Hepatocyte (in vitro differentiated cells): Measurements from ENCODE around the gene TMEM169. TPM values are rescaled to one million over a fixed set of nuclear protein-coding genes. Genes with fewer than 3 reads are reported as not detected.
"Not testable (repeated sequence)": the region's sequence is repeated elsewhere in the genome, so short reads cannot be mapped to it uniquely, and the experiment has no call there.

Source experiments
- DNase-seq: peaks from one replicate; pipeline ENCODE4 v3.0.0-alpha.2; 2016; ENCODE audit warnings: low spot score
- H2AFZ ChIP-seq: fragments of 200-600 bp; sonication (generic); 2 replicates; pipeline ENCODE4 v1.6.0; 2016; ENCODE audit warnings: antibody characterized with exemption, mild to moderate bottlenecking
- H3K27ac ChIP-seq: fragments of 200-600 bp; sonication (generic); 2 replicates; pipeline ENCODE4 v1.5.1; 2016; ENCODE audit warnings: mild to moderate bottlenecking
- H3K27me3 ChIP-seq: fragments of 200-600 bp; sonication (generic); 2 replicates; pipeline ENCODE4 v1.6.1; 2016
- H3K36me3 ChIP-seq: fragments of 200-600 bp; sonication (generic); replicated peaks from 2 replicates; pipeline ENCODE4 v1.5.1; 2016; ENCODE audit warnings: low read depth; ENCODE audit not compliant: insufficient read depth
- H3K4me1 ChIP-seq: fragments of 200-600 bp; sonication (generic); 2 replicates; pipeline ENCODE4 v1.5.1; 2016; ENCODE audit warnings: mild to moderate bottlenecking, moderate library complexity; ENCODE audit not compliant: insufficient read depth
- H3K4me2 ChIP-seq: fragments of 200-600 bp; sonication (generic); 2 replicates; pipeline ENCODE4 v1.6.0; 2016
- H3K4me3 ChIP-seq: fragments of 200-600 bp; sonication (generic); 2 replicates; pipeline ENCODE4 v1.5.1; 2016; ENCODE audit warnings: mild to moderate bottlenecking
- H3K79me2 ChIP-seq: fragments of 200-600 bp; sonication (generic); 2 replicates; pipeline ENCODE4 v1.6.0; 2017; ENCODE audit warnings: mild to moderate bottlenecking
- H3K9me2 ChIP-seq: fragments of 200-600 bp; sonication (generic); replicated peaks from 2 replicates; pipeline ENCODE4 v1.6.0; 2017; ENCODE audit warnings: mild to moderate bottlenecking; ENCODE audit not compliant: insufficient read depth
- H3K9me3 ChIP-seq: fragments of 200-600 bp; sonication (generic); 2 replicates; pipeline ENCODE4 v1.5.1; 2016; ENCODE audit warnings: low read depth, mild to moderate bottlenecking
- H4K20me1 ChIP-seq: fragments of 200-600 bp; sonication (generic); 2 replicates; pipeline ENCODE4 v1.6.0; 2016; ENCODE audit warnings: mild to moderate bottlenecking; ENCODE audit not compliant: insufficient read depth, poor library complexity, severe bottlenecking
- CTCF ChIP-seq: fragments of 200-600 bp; sonication (generic); IDR thresholded peaks from 2 replicates; pipeline ENCODE4 v1.5.1; 2016; ENCODE audit warnings: antibody characterized with exemption, mild to moderate bottlenecking; ENCODE audit not compliant: poor library complexity
- EZH2 ChIP-seq: fragments of 200-600 bp; sonication (generic); IDR thresholded peaks from 2 replicates; pipeline ENCODE4 v1.6.1; 2016; ENCODE audit warnings: antibody characterized with exemption, mild to moderate bottlenecking, borderline replicate concordance
- EZH2phosphoT487 ChIP-seq: fragments of 200-600 bp; sonication (generic); IDR thresholded peaks from one replicate; pipeline ENCODE4 v1.6.1; 2018; ENCODE audit warnings: antibody characterized with exemption, mild to moderate bottlenecking, low read depth, moderate library complexity; ENCODE audit not compliant: unreplicated experiment, severe bottlenecking
- WGBS: methylation state at CpG from one replicate; pipeline ENCODE4 v1.1.6; 2016; ENCODE audit warnings: low lambda C conversion rate; ENCODE audit errors: missing lambda C conversion rate; 5-methylcytosine and 5-hydroxymethylcytosine counted together
- polyA plus RNA-seq: library from polyadenylated mRNA; unstranded; fragments of >200 nt; fragmentation: Nextera tagmentation; extraction: Ambion mirVana; gene quantifications from 2 replicates; pipeline ENCODE4 v1.2.1, GENCODE V29; 2016
- total RNA-seq: library from RNA; depleted of rRNA; stranded (reverse); fragments of >200 nt; gene quantifications from 2 replicates; pipeline ENCODE4 v1.2.3, GENCODE V29; 2014

Gene TMEM169
- total and polyA plus RNA-seq, 2 experiments from 2014 or later: 0.91 to 1.1 TPM

GRCh38 chr2:216132585-216132984 lies 50.9 kb downstream of the TMEM169 start:
- Histone ChIP-seq H3K9me2 (no peaks in the 10 kb centered on the region), H3K36me3 (peaks cover 21% of the 10 kb centered on the region), H4K20me1 (peaks cover 4% of the 10 kb centered on the region), H3K9me3 (no peaks in the 10 kb centered on the region), H2AFZ (no peak overlapping the region), H3K4me1 (peaks cover 26% of the 10 kb centered on the region), H3K4me2 (no peak overlapping the region), H3K27me3 (no peaks in the 10 kb centered on the region), H3K79me2 (peaks cover 42% of the 10 kb centered on the region), H3K4me3 (no peak overlapping the region), H3K27ac (peak overlapping the region; percentile 49)
- TF ChIP-seq EZH2: no peak
- no peak for TF ChIP-seq EZH2phosphoT487
- TF ChIP-seq CTCF: no peak
- DNase-seq: no peak

DNA sequence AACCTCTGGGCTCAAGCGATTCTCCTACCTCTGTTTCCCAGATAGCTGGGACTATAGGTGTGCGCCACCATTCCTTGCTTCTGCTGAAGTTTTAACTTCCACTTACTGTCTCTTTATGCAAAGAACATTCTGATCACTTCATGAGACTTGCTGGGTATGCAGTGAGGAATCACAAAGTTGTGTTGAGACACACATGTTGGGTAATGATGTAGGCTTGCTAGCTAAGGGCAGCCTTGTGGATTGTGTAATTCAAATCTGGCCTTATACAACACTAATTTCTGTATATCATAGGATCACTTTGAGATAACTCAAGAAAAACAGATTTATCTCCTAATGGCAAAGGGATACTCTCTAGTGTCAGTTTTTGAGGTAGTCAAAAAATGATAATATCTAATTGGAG lies 51.7 kb downstream of the TMEM169 start:
- Histone ChIP-seq H2AFZ (no peak overlapping the region), H4K20me1 (peaks cover 4% of the 10 kb centered on the region), H3K4me1 (peaks cover 26% of the 10 kb centered on the region), H3K9me3 (no peaks in the 10 kb centered on the region), H3K79me2 (peaks cover 43% of the 10 kb centered on the region), H3K27me3 (no peaks in the 10 kb centered on the region), H3K4me3 (no peak overlapping the region), H3K27ac (peak overlapping the region; percentile 49), H3K4me2 (no peak overlapping the region), H3K36me3 (peaks cover 26% of the 10 kb centered on the region), H3K9me2 (no peaks in the 10 kb centered on the region)
- TF ChIP-seq EZH2phosphoT487: no peak
- no peak for TF ChIP-seq EZH2
- TF ChIP-seq CTCF: no peak
- WGBS: 100% methylated on average over 2 of the region's 2 CpGs
- no peak for DNase-seq

DNA sequence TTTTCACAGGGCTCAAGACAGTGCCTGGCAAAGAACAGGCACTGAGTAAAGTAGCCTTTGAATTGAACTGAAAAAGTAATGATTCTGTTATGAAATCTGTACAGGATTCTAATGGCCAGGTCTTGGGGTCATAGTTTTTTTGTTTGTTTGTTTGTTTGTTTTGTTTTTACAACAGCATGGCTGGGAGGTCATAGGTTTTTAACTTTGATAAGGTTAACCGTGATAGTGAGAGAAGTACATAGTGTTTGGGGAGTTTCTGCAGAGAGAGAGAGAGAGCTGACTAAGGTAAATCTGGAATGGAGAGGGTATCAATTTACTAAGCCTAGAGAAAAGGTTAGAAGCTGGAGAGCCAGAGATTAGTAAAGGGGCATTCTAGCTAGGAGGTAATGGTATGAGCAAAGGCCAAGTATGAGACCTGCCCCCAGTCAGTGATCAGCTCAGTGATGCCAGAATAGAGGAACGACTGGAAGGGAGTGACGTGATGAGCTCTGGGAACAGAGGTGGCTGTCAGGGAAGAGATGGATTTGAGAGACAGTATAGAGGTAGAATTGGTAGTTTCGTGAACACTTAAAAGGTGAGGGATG lies 53.3 kb downstream of the TMEM169 start:
- H3K27me3 ChIP-seq: no peaks in the 10 kb centered on the region
- H3K4me2 ChIP-seq: no peak overlapping the region
- 89% methylated on average over 4 of the region's 4 CpGs for WGBS
- no peaks in the 10 kb centered on the region for H3K9me2 ChIP-seq
- H3K9me3 ChIP-seq: no peaks in the 10 kb centered on the region
- peaks cover 43% of the 10 kb centered on the region for H3K79me2 ChIP-seq
- H3K4me1 ChIP-seq: peaks cover 17% of the 10 kb centered on the region
- H4K20me1 ChIP-seq: peaks cover 2% of the 10 kb centered on the region
- H3K36me3 ChIP-seq: peaks cover 25% of the 10 kb centered on the region
- no peak overlapping the region for H2AFZ ChIP-seq
- DNase-seq: no peak
- no peak overlapping the region for H3K27ac ChIP-seq
- TF ChIP-seq EZH2phosphoT487 (no peak), CTCF (no peak), EZH2 (no peak)
- H3K4me3 ChIP-seq: no peak overlapping the region

DNA sequence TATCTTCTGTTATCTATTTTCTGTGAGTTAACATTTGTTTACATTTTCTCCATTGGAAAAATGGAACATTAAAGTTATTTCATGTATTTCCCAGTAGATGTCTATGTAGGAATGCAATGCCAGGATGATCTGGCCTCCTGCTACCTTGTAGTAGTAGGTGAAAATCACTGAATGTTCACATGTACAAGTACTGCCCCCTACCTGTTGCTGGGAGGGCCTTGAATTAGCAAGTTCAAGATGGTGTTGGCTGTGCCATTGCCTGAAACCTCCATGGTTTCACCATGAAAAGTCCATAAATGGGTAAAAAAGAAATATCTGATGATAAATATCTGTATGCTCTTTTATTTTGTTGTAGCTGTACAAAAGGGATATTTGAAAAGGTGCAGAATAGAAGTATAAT lies 58.2 kb downstream of the TMEM169 start:
- Histone ChIP-seq H3K9me3 (no peaks in the 10 kb centered on the region), H3K79me2 (peaks cover 42% of the 10 kb centered on the region), H2AFZ (no peak overlapping the region), H3K4me2 (no peak overlapping the region), H3K36me3 (peaks cover 13% of the 10 kb centered on the region), H4K20me1 (peaks cover 2% of the 10 kb centered on the region), H3K27ac (no peak overlapping the region), H3K27me3 (no peaks in the 10 kb centered on the region), H3K4me1 (no peaks in the 10 kb centered on the region), H3K4me3 (no peak overlapping the region), H3K9me2 (no peaks in the 10 kb centered on the region)
- peak; percentile 47 for DNase-seq
- TF ChIP-seq CTCF (peak; percentile 36), EZH2phosphoT487 (no peak)

DNA sequence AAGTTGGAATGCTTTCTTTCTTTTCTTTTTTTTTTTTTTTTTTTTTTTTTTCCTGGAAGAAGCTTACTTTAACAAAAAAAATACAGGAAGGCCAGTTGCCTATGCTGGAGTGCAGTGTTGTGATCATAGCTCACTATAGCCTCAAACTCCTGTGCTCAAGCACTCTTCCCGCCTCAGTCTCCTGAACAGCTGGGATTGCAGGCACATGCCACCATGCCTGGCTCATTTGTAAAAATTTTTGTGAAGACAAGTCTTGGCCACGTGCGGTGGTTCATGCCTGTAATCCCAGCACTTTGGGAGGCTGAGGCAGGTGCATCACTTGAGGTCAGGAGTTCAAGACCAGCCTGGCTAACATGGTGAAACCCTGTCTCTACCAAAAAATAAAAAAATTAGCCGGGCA lies 59.8 kb downstream of the TMEM169 start:
- H3K79me2 ChIP-seq: peaks cover 43% of the 10 kb centered on the region
- not testable (repeated sequence) for H3K9me2 ChIP-seq, H3K27ac ChIP-seq, H3K4me3 ChIP-seq, H2AFZ ChIP-seq, H4K20me1 ChIP-seq, H3K4me2 ChIP-seq, H3K4me1 ChIP-seq, H3K27me3 ChIP-seq, DNase-seq, H3K9me3 ChIP-seq
- 95% methylated on average over 4 of the region's 4 CpGs for WGBS
- peaks cover 13% of the 10 kb centered on the region for H3K36me3 ChIP-seq
